HG02884 (cell line): ENCODE measurements around the gene MAPKAPK2.
A peak's percentile ranks its signal among the peaks of the same experiment; 100 is the strongest.
"Not testable (repeated sequence)": the region's sequence is repeated elsewhere in the genome, so short reads cannot be mapped to it uniquely, and the experiment has no call there.

Source experiments
- ATAC-seq: cut with Tn5 transposase; IDR thresholded peaks from one replicate; pipeline ENCODE4 v1.9.1; 2021; ENCODE audit warnings: mild to moderate bottlenecking, moderate library complexity; ENCODE audit not compliant: unreplicated experiment

MAPKAPK2 gene

GRCh38 chr1:206684478-206685333, at the start of gene MAPKAPK2:
Gene MAPKAPK2 (plus strand): TSS chr1:206684905. CDS start chr1:206685230, 325 bp downstream.
- no peak for ATAC-seq

GRCh38 chr1:206635080-206635977, 49.4 kb upstream of the MAPKAPK2 start, which contains the start of gene DYRK3:
Gene DYRK3 (plus strand): TSS chr1:206635536. CDS start chr1:206635704, 168 bp downstream.
- ATAC-seq, result peak; percentile 78

- no peak for ATAC-seq
Observed at GRCh38 chr1:206635978-206636345, 48.7 kb upstream of the MAPKAPK2 start.

- ATAC-seq, result no peak
Observed at GRCh38 chr1:206636671-206637070, 48.0 kb upstream of the MAPKAPK2 start.

- no peak for ATAC-seq
Observed at GRCh38 chr1:206637605-206638004, 47.1 kb upstream of the MAPKAPK2 start.

- not testable (repeated sequence) for ATAC-seq
Observed at GRCh38 chr1:206642074-206642473, 42.6 kb upstream of the MAPKAPK2 start.

- no peak for ATAC-seq
Observed at GRCh38 chr1:206643118-206643698, 41.5 kb upstream of the MAPKAPK2 start.

GRCh38 chr1:206646504-206646903, 38.2 kb upstream of the MAPKAPK2 start:
- no peak for ATAC-seq

- ATAC-seq, result no peak
Observed at GRCh38 chr1:206647224-206647623, 37.5 kb upstream of the MAPKAPK2 start.

- no peak for ATAC-seq
Observed at GRCh38 chr1:206649261-206649921, 35.3 kb upstream of the MAPKAPK2 start.

- ATAC-seq, result no peak
Observed at GRCh38 chr1:206651014-206651413, 33.7 kb upstream of the MAPKAPK2 start.

GRCh38 chr1:206651958-206652890, 32.5 kb upstream of the MAPKAPK2 start:
- no peak for ATAC-seq

- ATAC-seq, result no peak
Observed at GRCh38 chr1:206653715-206654459, 30.8 kb upstream of the MAPKAPK2 start.

GRCh38 chr1:206654828-206655227, 29.9 kb upstream of the MAPKAPK2 start:
- no peak for ATAC-seq

GRCh38 chr1:206655471-206655882, 29.2 kb upstream of the MAPKAPK2 start:
- no peak for ATAC-seq

- no peak for ATAC-seq
Observed at GRCh38 chr1:206656936-206657335, 27.8 kb upstream of the MAPKAPK2 start.

GRCh38 chr1:206657751-206658150, 27.0 kb upstream of the MAPKAPK2 start:
- no peak for ATAC-seq

GRCh38 chr1:206658264-206658980, 26.3 kb upstream of the MAPKAPK2 start:
- ATAC-seq, result no peak
